GM12874 (cell line): ENCODE measurements around the gene ARHGAP42.

Experiments used
- TF ChIP-seq, protein P1 (sequence below): IDR thresholded peaks from 2 replicates; pipeline ENCODE4 v1.5.1; 2011; ENCODE audit warnings: low read depth, mild to moderate bottlenecking, control low read depth, low read length, moderate library complexity; ENCODE audit not compliant: insufficient read depth

Gene ARHGAP42

GRCh38 chr11:100727410-100727809 lies 40.3 kb downstream of the ARHGAP42 start:
- TF ChIP-seq, protein P1, sequence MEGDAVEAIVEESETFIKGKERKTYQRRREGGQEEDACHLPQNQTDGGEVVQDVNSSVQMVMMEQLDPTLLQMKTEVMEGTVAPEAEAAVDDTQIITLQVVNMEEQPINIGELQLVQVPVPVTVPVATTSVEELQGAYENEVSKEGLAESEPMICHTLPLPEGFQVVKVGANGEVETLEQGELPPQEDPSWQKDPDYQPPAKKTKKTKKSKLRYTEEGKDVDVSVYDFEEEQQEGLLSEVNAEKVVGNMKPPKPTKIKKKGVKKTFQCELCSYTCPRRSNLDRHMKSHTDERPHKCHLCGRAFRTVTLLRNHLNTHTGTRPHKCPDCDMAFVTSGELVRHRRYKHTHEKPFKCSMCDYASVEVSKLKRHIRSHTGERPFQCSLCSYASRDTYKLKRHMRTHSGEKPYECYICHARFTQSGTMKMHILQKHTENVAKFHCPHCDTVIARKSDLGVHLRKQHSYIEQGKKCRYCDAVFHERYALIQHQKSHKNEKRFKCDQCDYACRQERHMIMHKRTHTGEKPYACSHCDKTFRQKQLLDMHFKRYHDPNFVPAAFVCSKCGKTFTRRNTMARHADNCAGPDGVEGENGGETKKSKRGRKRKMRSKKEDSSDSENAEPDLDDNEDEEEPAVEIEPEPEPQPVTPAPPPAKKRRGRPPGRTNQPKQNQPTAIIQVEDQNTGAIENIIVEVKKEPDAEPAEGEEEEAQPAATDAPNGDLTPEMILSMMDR: no peak

GRCh38 chr11:100730266-100730665 lies 43.2 kb downstream of the ARHGAP42 start:
- TF ChIP-seq, protein P1: no peak

DNA sequence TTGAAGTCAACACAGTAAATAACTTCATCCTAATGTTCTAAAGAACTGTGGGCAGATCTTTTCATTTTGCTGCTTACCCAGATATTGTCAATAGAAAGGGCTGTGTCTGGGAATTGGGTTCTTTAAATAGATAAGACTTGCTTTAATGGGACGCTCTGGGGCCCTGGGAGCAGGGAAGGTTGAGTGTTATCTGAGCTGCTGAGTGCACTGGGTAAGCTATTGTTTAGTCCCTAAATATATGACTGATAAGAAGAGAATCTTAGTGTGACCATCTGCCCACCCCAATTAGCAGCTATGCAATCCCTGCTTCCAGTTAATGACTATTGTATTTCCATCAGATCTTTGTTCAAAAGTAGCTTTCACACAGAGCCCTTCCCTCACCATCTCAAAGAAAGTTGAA lies 44.4 kb downstream of the ARHGAP42 start:
- TF ChIP-seq, protein P1: no peak

GRCh38 chr11:100732949-100733348 lies 45.9 kb downstream of the ARHGAP42 start:
- TF ChIP-seq, protein P1: no peak

GRCh38 chr11:100734743-100735527 lies 47.8 kb downstream of the ARHGAP42 start:
- TF ChIP-seq, protein P1: no peak

- TF ChIP-seq, protein P1: no peak
These were observed 49.0 kb downstream of the ARHGAP42 start for GRCh38 chr11:100735949-100736675.

DNA sequence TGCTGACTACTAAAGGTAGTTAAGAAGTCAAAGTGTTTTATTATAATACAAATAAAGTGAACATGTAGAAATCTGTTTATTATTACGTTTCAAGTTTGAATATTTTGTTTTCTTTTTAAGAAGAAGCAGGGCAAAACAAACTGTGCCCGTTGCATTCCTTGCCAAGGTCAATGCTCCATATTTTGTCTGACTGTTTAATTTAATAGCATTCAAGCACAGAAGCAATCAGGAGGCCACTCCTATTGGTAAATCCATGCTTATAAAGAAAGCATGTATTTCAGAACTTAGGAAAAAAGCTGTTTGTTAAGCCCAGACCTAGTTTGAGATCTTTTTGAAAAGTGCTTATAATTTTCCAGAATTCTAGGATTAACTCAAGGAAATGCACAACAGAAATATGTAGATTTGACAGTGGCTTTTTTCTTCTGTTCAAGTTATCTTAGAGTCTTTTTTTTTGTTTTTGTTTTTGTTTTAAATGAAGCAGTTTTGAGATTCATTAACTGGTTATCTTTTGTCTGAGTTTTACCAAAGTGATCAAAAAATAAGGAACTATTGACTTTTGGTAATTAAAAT lies 51.7 kb downstream of the ARHGAP42 start:
- TF ChIP-seq, protein P1: no peak
